SK-N-SH (cell line): Measurements from ENCODE around the gene FOXP1. TPM values are rescaled to one million over a fixed set of nuclear protein-coding genes. Genes with fewer than 3 reads are reported as not detected.
"Not testable (repeated sequence)": the region's sequence is repeated elsewhere in the genome, so short reads cannot be mapped to it uniquely, and the experiment has no call there.

ENCODE experiments used
- CTCF ChIA-PET: fragments of 300-600, 350-600 bp; formaldehyde crosslinking; extraction: SDS; loops from one replicate; lab custom pipeline; 2021; lab: Yijun Ruan, JAX
- POLR2A ChIA-PET: fragments of 350-600 bp; sonication (Branson Sonifier 250); formaldehyde crosslinking; extraction: SDS; loops from one replicate; lab custom pipeline; 2020; ENCODE audit warnings: antibody characterized with exemption, inconsistent platforms; lab: Yijun Ruan, JAX
- DNase-seq: peaks from one replicate; pipeline ENCODE4 v3.0.0; 2012
- H2AFZ ChIP-seq: fragments of 200-600 bp; sonication (generic); 2 replicates; pipeline ENCODE4 v1.8.1; 2016; ENCODE audit warnings: antibody characterized with exemption, mild to moderate bottlenecking, low read depth
- H3F3A ChIP-seq: fragments of 200-600 bp; sonication (generic); replicated peaks from 2 replicates; pipeline ENCODE3; 2016; ENCODE audit warnings: antibody characterized with exemption, mild to moderate bottlenecking; ENCODE audit not compliant: insufficient read depth
- H3K27ac ChIP-seq, 2 experiments: fragments of 200-500 bp in 1 of 2; fragments of 200-600 bp in 1 of 2; sonication (Bioruptor generic) in 1 of 2; sonication (generic), shearing (Covaris generic) in 1 of 2; 2 replicates each; pipeline versions ENCODE4 v1.5.1 to v1.6.1; 2014 to 2016; ENCODE audit warnings: low read depth in 2 of 2, inconsistent platforms in 1 of 2, low read length in 1 of 2, mild to moderate bottlenecking in 1 of 2, mixed read lengths in 1 of 2
- H3K27me3 ChIP-seq: fragments of 200-600 bp; sonication (generic), shearing (Covaris generic); 2 replicates; pipeline ENCODE4 v1.6.1; 2016; ENCODE audit warnings: mixed run types; ENCODE audit not compliant: insufficient read depth
- H3K36me3 ChIP-seq, 2 experiments: fragments of 200-500 bp in 1 of 2; fragments of 200-600 bp in 1 of 2; sonication (Bioruptor generic) in 1 of 2; sonication (generic) in 1 of 2; replicated peaks in 1 of 2; 2 replicates each; pipeline versions ENCODE3 to v1.5.1; 2014 to 2016; ENCODE audit warnings: low read length in 1 of 2, mild to moderate bottlenecking in 1 of 2; ENCODE audit not compliant: insufficient read depth in 2 of 2, control insufficient read depth in 1 of 2
- H3K4me1 ChIP-seq, 2 experiments: fragments of 200-500 bp in 1 of 2; fragments of 200-600 bp in 1 of 2; sonication (Bioruptor generic) in 1 of 2; sonication (generic), shearing (Covaris generic) in 1 of 2; 2 replicates each; pipeline versions ENCODE4 v1.5.1 to v1.6.1; 2014 to 2016; ENCODE audit warnings: low read depth in 1 of 2, low read length in 1 of 2, mixed run types in 1 of 2; ENCODE audit not compliant: insufficient read depth in 2 of 2, control insufficient read depth in 1 of 2
- H3K4me2 ChIP-seq: fragments of 200-600 bp; sonication (generic), shearing (Covaris generic); 2 replicates; pipeline ENCODE4 v1.6.1; 2017; ENCODE audit warnings: mixed run types
- H3K4me3 ChIP-seq, 2 experiments: fragments of 200-500 bp in 1 of 2; fragments of 200-600 bp in 1 of 2; sonication (Bioruptor generic) in 1 of 2; sonication (generic), shearing (Covaris generic) in 1 of 2; 2 replicates each; pipeline versions ENCODE4 v1.5.1 to v1.8.1; 2014 to 2016; ENCODE audit warnings: low read depth in 2 of 2, inconsistent platforms in 1 of 2, low read length in 1 of 2, mild to moderate bottlenecking in 1 of 2, mixed read lengths in 1 of 2, moderate library complexity in 1 of 2
- H3K79me2 ChIP-seq: fragments of 200-600 bp; sonication (generic); 2 replicates; pipeline ENCODE4 v1.8.1; 2017; ENCODE audit warnings: mild to moderate bottlenecking; ENCODE audit not compliant: insufficient read depth
- H3K9ac ChIP-seq: fragments of 200-600 bp; sonication (generic); 2 replicates; pipeline ENCODE4 v1.6.1; 2017; ENCODE audit warnings: mixed run types
- H3K9me2 ChIP-seq: fragments of 200-600 bp; sonication (generic); 2 replicates; pipeline ENCODE4 v1.6.1; 2017; ENCODE audit warnings: mixed run types
- H3K9me3 ChIP-seq: fragments of 200-600 bp; sonication (generic); 2 replicates; pipeline ENCODE4 v1.6.1; 2017; ENCODE audit warnings: mixed run types, mild to moderate bottlenecking, moderate library complexity
- H4K20me1 ChIP-seq: fragments of 200-600 bp; sonication (generic); 2 replicates; pipeline ENCODE4 v1.6.1; 2017; ENCODE audit warnings: mild to moderate bottlenecking, mixed run types; ENCODE audit not compliant: insufficient read depth
- CHD2 ChIP-seq: fragments of 150-350 bp; IDR thresholded peaks from 2 replicates; pipeline ENCODE4 v1.6.1; 2018; ENCODE audit warnings: low read length; ENCODE audit not compliant: partially characterized antibody
- ELF1 ChIP-seq: IDR thresholded peaks from 2 replicates; pipeline ENCODE4 v1.4.0; 2012
- EP300 ChIP-seq, 2 experiments: IDR thresholded peaks; 2 replicates each; pipeline versions ENCODE4 v1.4.0 to v1.6.1; 2012; ENCODE audit warnings: borderline replicate concordance in 1 of 2, low read depth in 1 of 2, low read length in 1 of 2
- EZH2phosphoT487 ChIP-seq: fragments of 200-600 bp; sonication (generic); IDR thresholded peaks from 2 replicates; pipeline ENCODE4 v1.6.1; 2017; ENCODE audit warnings: low read depth, mixed run types, mild to moderate bottlenecking, antibody characterized with exemption, moderate library complexity, borderline replicate concordance
- GATA2 ChIP-seq: sonication (generic); formaldehyde crosslinking; IDR thresholded peaks from 2 replicates; pipeline ENCODE4 v1.5.0; 2020; ENCODE audit warnings: mild to moderate bottlenecking, missing genetic modification reagents
- JUND ChIP-seq: IDR thresholded peaks from 2 replicates; pipeline ENCODE4 v1.4.0; 2012
- MAX ChIP-seq: IDR thresholded peaks from 2 replicates; pipeline ENCODE4 v1.4.0; 2012; ENCODE audit warnings: low read depth
- NFIC ChIP-seq: IDR thresholded peaks from 2 replicates; pipeline ENCODE4 v1.4.0; 2012; ENCODE audit warnings: borderline replicate concordance
- PBX3 ChIP-seq: IDR thresholded peaks from 2 replicates; pipeline ENCODE4; 2012
- POLR2AphosphoS5 ChIP-seq: IDR thresholded peaks from 2 replicates; pipeline ENCODE4 v1.6.1; 2012; ENCODE audit warnings: low read depth, low read length
- RAD21 ChIP-seq: IDR thresholded peaks from 2 replicates; pipeline ENCODE4 v1.6.1; 2012; ENCODE audit warnings: mild to moderate bottlenecking, low read length
- RXRA ChIP-seq: IDR thresholded peaks from 2 replicates; pipeline ENCODE4 v1.4.0; 2012; ENCODE audit warnings: low read depth, mild to moderate bottlenecking, borderline replicate concordance
- SMC3 ChIP-seq: IDR thresholded peaks from 2 replicates; pipeline ENCODE4 v1.6.1; 2012; ENCODE audit warnings: low read depth, low read length, improper control_type of control experiment
- YY1 ChIP-seq: IDR thresholded peaks from 2 replicates; pipeline ENCODE4 v1.4.0; 2012; ENCODE audit warnings: low read depth, mild to moderate bottlenecking
- WGBS: methylation state at CpG from one replicate; pipeline ENCODE4 v1.1.6; 2017; ENCODE audit warnings: low lambda C conversion rate; 5-methylcytosine and 5-hydroxymethylcytosine counted together
- polyA plus RNA-seq, 3 experiments: library from polyadenylated mRNA; depleted of rRNA; stranded (reverse); fragments of >200 nt; gene quantifications; 2 replicates each; pipeline ENCODE4 v1.2.3, GENCODE V29; 2012
- TF ChIP-seq, protein P1 (sequence below): fragments of 150-350 bp; IDR thresholded peaks from 2 replicates; pipeline ENCODE4 v1.6.1; 2017; ENCODE audit warnings: antibody characterized with exemption, low read length, low read depth, borderline replicate concordance

FOXP1 gene
- polyA plus RNA-seq, 1 of the 3 experiments (the other 2 are of a cell fraction), result 8.8 TPM

DNA sequence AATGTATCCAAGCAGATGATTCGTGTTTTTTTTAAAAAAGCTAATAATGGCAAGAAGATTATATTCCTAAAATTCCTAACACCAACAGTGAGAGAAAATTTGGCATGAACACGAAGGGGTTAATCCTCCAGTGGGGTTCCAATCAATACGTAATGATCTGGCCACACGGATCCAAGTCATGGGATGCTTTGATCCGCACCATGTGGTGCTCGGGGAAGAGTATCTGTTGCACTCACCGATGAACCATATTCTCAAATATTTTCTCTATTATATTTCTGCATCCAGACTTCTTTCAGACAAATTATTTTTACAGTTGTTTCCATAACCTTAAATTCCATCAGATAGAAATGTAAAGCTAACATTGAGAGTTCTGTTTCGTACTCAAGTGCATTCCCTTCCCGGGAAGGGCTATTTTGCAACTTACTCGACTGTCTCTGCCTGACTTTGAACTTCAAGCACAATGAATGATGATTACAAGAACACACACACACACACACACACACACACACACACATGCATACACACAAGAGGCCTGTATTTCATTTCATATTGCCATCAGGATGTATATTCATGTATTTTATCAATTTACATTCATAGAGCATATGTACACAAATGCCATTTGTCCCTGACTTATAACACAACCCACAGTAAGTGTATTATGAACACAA is 567.2 kb downstream of the FOXP1 start:
- H3K79me2 ChIP-seq, result peaks cover 97% of the 10 kb centered on the region
- 92% methylated on average over 10 of the region's 10 CpGs for WGBS
- peaks cover 27% of the 10 kb centered on the region for H3F3A ChIP-seq
- no peaks in the 10 kb centered on the region for H3K27me3 ChIP-seq
- ChIA-PET POLR2A (no interaction called here), CTCF (interaction anchor here (1.3 to 2.4 kb wide), 2 partner anchors 10 kb away, joined by 3 to 11 read pairs; no protein-coding TSS in a partner anchor)
- no peaks in the 10 kb centered on the region for H3K9me3 ChIP-seq
- no peak for DNase-seq
- no peak overlapping the region for H2AFZ ChIP-seq
- no peak overlapping the region for H3K4me3 ChIP-seq
- no peak overlapping the region for H3K9ac ChIP-seq
- TF ChIP-seq RAD21, result no peak
- TF ChIP-seq JUND, result no peak
- no peak for TF ChIP-seq PBX3
- no peak for TF ChIP-seq CHD2
- TF ChIP-seq ELF1, result no peak
- TF ChIP-seq POLR2AphosphoS5, result no peak
- TF ChIP-seq YY1, result no peak
- no peak for TF ChIP-seq NFIC
- TF ChIP-seq, protein P1, sequence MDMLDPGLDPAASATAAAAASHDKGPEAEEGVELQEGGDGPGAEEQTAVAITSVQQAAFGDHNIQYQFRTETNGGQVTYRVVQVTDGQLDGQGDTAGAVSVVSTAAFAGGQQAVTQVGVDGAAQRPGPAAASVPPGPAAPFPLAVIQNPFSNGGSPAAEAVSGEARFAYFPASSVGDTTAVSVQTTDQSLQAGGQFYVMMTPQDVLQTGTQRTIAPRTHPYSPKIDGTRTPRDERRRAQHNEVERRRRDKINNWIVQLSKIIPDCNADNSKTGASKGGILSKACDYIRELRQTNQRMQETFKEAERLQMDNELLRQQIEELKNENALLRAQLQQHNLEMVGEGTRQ, result no peak
- TF ChIP-seq EZH2phosphoT487, result no peak
- no peak for TF ChIP-seq MAX
- no peak for TF ChIP-seq SMC3
- TF ChIP-seq EP300 (IDR thresholded peaks at IDR 0.05; ENCODE audit: borderline replicate concordance in 1 of 2, low read depth in 1 of 2, low read length in 1 of 2), result no peak
- no peak for TF ChIP-seq GATA2
- TF ChIP-seq RXRA, result no peak
- TF ChIP-seq, all 33 proteins: peak for 0
- H4K20me1 ChIP-seq, result peaks cover 5% of the 10 kb centered on the region; the same call in 1 of the 2 replicates
- H3K27ac ChIP-seq, result no peak overlapping the region
- no peak overlapping the region for H3K4me2 ChIP-seq
- H3K36me3 ChIP-seq, result peaks cover 4 to 46% of the 10 kb centered on the region in 2 experiments
- no peaks in the 10 kb centered on the region; a peak in 2 of 4 replicates for H3K4me1 ChIP-seq
- H3K9me2 ChIP-seq, result no peaks in the 10 kb centered on the region

GRCh38 chr3:71014616-71015015 is 568.9 kb downstream of the FOXP1 start:
- H2AFZ ChIP-seq, CTCF ChIA-PET, POLR2A ChIA-PET, H3K4me1 ChIP-seq, H3K27ac ChIP-seq, H3K4me3 ChIP-seq, H3K9me3 ChIP-seq, H3K9me2 ChIP-seq, H3K4me2 ChIP-seq, DNase-seq, H4K20me1 ChIP-seq, H3K27me3 ChIP-seq, H3K9ac ChIP-seq: not testable (repeated sequence)
- H3K79me2 ChIP-seq, result peaks cover 98% of the 10 kb centered on the region
- WGBS, result 94% methylated on average over 6 of the region's 6 CpGs
- peaks cover 27% of the 10 kb centered on the region for H3F3A ChIP-seq
- peaks cover 4 to 47% of the 10 kb centered on the region in 2 experiments for H3K36me3 ChIP-seq
